Mesothelial cell of epicardium (in vitro differentiated cells): Measurements from ENCODE around the gene LRRC8A. TPM values are rescaled to one million over a fixed set of nuclear protein-coding genes. Genes with fewer than 3 reads are reported as not detected.
"Not testable (repeated sequence)": the region's sequence is repeated elsewhere in the genome, so short reads cannot be mapped to it uniquely, and the experiment has no call there.

Experiments
- DNase-seq, 2 experiments: peaks; one replicate each; pipeline ENCODE4 v3.0.0; 2021; ENCODE audit warnings: low spot score in 2 of 2; ENCODE audit not compliant: unreplicated experiment in 2 of 2
- H3K27ac Mint-ChIP-seq: 2 replicates; pipeline ENCODE4 v1.8.0; 2021; ENCODE audit warnings: mixed read lengths
- H3K27me3 Mint-ChIP-seq: 2 replicates; pipeline ENCODE4 v1.8.0; 2021; ENCODE audit warnings: low read depth, mixed read lengths
- H3K36me3 Mint-ChIP-seq: 2 replicates; pipeline ENCODE4 v1.8.0; 2021; ENCODE audit warnings: mixed read lengths
- H3K4me1 Mint-ChIP-seq: 2 replicates; pipeline ENCODE4 v1.8.0; 2021; ENCODE audit warnings: mixed read lengths
- H3K4me3 Mint-ChIP-seq: 2 replicates; pipeline ENCODE4 v1.8.0; 2021; ENCODE audit warnings: mild to moderate bottlenecking, moderate library complexity, mixed read lengths
- H3K9me3 Mint-ChIP-seq: 2 replicates; pipeline ENCODE4 v1.8.0; 2021; ENCODE audit warnings: mixed read lengths
- total RNA-seq: library from RNA; stranded (reverse); gene quantifications from 3 replicates; pipeline ENCODE4 v1.2.1, GENCODE V29; 2021
- TF ChIP-seq, protein P1 (sequence below): fragments of 200-600 bp; sonication (generic); IDR thresholded peaks from one replicate; pipeline ENCODE4 v1.5.0; 2021; ENCODE audit warnings: antibody characterized with exemption; ENCODE audit not compliant: unreplicated experiment

LRRC8A gene
- total RNA-seq, 1 donor from 2014 or later, result 35.9 TPM

DNA sequence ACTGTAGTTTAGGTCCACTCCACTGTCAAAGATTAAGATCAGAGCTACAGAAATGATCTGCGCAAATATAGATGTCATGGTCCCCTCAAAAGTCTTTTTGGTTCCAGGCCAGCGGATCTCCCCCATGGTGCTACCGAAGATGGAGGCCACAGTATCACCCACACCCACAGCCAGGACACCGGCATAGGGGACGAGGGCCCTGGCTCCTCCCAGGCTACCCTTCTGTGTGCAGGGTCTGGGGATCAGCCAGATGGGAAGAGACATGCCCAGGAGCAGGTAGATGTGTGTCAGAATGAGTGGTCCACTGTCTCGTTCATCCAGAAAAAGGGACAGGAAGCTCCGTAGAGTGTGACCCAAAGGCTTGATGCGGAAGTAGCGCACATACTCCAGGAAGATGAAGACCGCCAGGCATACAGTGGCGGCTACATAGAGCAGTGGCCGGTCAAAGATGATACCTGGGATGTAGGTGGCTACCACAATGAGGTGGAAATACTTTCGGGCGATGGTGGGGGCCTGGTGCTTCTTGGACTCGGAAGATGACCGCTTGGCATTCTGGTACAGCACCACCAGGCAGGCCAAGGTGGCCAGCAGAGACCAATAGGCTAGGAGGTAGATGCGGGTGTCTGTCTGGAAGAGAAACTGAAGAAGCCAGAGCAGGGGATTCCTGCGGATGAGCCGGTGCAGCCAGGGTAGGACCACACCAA lies 64.0 kb downstream of the LRRC8A start:
- H3K4me1 Mint-ChIP-seq, result peaks cover 19% of the 10 kb centered on the region
- no peak for DNase-seq

DNA sequence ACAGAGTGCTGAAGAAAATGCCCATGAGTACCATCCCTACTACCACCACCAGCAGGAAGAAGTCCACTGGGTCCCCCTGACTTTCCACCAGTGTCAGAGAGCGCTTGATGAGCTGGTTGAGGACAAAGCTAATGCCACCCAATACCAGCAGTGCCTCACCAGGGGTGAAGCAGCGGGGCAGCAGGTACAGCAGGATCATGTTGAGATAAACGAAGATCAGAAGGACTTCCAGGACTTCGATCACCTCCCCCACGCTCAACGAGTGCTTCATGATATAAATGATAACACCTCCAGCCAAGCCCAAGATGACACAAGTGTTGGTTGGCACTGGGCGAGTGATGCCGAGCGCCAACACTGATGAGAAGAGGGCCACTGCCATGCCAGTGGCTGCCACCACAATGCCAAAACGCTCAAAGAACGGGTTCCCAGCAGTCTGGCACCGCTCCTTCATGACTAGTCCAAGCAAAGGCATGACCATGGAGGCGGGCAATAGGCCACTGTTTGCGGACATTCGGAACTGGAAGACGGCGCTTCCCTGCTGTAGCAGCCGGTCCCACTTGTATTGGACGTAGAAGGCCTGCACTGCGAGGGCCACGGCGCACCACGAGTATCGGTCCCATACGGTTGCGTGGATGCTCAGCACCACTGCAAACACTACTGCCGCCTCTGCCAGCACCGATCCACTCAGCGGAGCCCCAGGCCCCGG lies 64.8 kb downstream of the LRRC8A start:
- no peak for DNase-seq
- peaks cover 9% of the 10 kb centered on the region for H3K36me3 Mint-ChIP-seq
- peak overlapping the region; percentile 93 for H3K4me3 Mint-ChIP-seq
- no peaks in the 10 kb centered on the region for H3K27me3 Mint-ChIP-seq
- TF ChIP-seq, protein P1, sequence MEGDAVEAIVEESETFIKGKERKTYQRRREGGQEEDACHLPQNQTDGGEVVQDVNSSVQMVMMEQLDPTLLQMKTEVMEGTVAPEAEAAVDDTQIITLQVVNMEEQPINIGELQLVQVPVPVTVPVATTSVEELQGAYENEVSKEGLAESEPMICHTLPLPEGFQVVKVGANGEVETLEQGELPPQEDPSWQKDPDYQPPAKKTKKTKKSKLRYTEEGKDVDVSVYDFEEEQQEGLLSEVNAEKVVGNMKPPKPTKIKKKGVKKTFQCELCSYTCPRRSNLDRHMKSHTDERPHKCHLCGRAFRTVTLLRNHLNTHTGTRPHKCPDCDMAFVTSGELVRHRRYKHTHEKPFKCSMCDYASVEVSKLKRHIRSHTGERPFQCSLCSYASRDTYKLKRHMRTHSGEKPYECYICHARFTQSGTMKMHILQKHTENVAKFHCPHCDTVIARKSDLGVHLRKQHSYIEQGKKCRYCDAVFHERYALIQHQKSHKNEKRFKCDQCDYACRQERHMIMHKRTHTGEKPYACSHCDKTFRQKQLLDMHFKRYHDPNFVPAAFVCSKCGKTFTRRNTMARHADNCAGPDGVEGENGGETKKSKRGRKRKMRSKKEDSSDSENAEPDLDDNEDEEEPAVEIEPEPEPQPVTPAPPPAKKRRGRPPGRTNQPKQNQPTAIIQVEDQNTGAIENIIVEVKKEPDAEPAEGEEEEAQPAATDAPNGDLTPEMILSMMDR, result no peak
- no peaks in the 10 kb centered on the region for H3K9me3 Mint-ChIP-seq
- peaks cover 19% of the 10 kb centered on the region for H3K4me1 Mint-ChIP-seq
- peak overlapping the region; percentile 97 for H3K27ac Mint-ChIP-seq

More for the DNA sequence above, 64.0 kb downstream of the LRRC8A start:
- H3K4me3 Mint-ChIP-seq, result peak overlapping the region; percentile 93
- H3K9me3 Mint-ChIP-seq, result no peaks in the 10 kb centered on the region
- H3K27ac Mint-ChIP-seq, result peak overlapping the region; percentile 57
- no peaks in the 10 kb centered on the region for H3K27me3 Mint-ChIP-seq
- TF ChIP-seq, protein P1, result no peak
- H3K36me3 Mint-ChIP-seq, result peaks cover 7% of the 10 kb centered on the region

DNA sequence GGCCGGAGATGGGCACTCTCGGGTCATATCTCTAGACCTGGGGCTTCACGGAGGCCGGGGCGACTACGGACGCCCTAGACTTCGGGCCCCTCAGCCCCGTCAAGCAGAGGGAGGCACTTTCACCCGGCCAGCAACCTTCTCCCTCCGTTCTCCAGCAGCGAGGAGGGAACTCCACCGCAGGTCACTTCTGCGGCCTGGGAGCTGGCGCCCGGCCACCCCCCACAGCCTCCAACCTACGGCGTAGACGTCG lies 65.3 kb downstream of the LRRC8A start:
- Mint-ChIP-seq H3K9me3 (no peaks in the 10 kb centered on the region), H3K27ac (peak overlapping the region; percentile 97), H3K4me3 (peak overlapping the region; percentile 93), H3K4me1 (peaks cover 19% of the 10 kb centered on the region), H3K36me3 (peaks cover 9% of the 10 kb centered on the region), H3K27me3 (no peaks in the 10 kb centered on the region)
- no peak for DNase-seq
- TF ChIP-seq, protein P1, result no peak

DNA sequence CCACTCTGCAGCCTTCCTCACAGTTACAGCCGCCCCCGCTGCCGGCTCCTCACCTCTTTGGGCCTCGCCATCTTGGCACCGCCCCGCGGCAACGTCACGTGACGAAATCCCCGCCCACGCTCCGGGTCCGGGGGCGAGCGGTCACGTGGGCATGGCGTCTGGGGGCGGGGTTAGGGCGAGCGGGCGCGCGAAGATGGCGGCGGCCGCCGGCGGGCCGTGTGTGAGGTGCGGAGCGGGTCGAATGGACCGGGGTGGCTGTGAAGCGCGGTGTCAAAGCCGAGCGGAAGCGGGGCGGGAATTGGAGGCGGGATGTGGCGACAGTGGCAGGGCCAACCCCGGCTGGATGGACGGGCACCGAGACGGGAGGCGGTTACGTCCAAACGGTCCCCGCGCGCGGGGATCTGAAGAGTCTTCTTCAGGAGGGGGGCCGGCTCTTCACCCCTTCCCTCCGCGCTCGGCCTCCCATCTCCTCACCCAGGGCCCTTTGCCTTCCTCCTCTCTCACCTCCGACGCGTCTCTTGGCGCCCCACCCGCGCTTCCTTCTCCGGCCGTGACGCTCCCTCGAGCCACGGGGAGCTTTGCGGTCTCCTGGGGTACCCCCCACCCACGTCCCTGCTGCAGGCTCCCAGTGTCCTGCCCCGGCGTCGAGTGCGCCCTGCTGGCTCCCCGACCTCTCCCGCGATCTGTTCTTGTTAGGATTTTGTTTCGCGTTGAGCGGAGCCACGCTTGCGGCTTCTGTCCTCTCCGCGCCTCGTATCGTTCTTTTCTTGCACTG lies 65.8 kb downstream of the LRRC8A start, which contains the start of the genes DOLK and NUP188:
Gene DOLK, minus strand, starts transcription at position 77 of the 775 bp plus-strand sequence. CDS start 300 bp downstream, outside the sequence.
Gene NUP188, plus strand, starts transcription at position 173 of the 775 bp plus-strand sequence. Its CDS starts 21 bp downstream, at position 194.
- no peaks in the 10 kb centered on the region for H3K27me3 Mint-ChIP-seq
- no peaks in the 10 kb centered on the region for H3K9me3 Mint-ChIP-seq
- H3K27ac Mint-ChIP-seq, result peak within 1 kb of the TSS; percentile 97
- DNase-seq, result peak; percentile 98 to 100
- H3K36me3 Mint-ChIP-seq, result peaks cover 11% of the 10 kb centered on the region
- peak within 1 kb of the TSS; percentile 93 for H3K4me3 Mint-ChIP-seq
- TF ChIP-seq, protein P1, result no peak
- peaks cover 19% of the 10 kb centered on the region for H3K4me1 Mint-ChIP-seq

DNA sequence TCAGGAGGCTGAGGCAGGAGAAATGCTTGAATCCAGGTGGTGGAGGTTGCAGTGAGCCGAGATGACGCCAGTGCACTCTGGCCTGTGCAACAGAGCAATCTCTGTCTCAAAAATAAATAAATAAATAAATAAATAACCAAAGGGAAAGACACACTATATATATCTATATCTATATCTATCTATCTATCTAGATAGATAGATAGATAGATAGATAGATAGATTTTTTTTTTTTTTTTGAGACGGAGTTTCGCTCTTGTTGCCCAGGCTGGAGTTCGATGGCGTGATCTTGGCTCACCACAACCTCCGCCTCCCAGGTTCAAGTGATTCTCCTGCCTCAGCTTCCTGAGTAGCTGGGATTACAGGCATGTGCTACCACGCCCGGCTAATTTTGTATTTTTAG lies 79.5 kb downstream of the LRRC8A start:
- H3K4me3 Mint-ChIP-seq, DNase-seq, H3K27me3 Mint-ChIP-seq, H3K27ac Mint-ChIP-seq, H3K4me1 Mint-ChIP-seq, H3K9me3 Mint-ChIP-seq: not testable (repeated sequence)
- H3K36me3 Mint-ChIP-seq, result peaks cover 10% of the 10 kb centered on the region

Other genes with a start within 250 kb of the LRRC8A start
- 35.2 to 38.3 TPM (median 37.2 TPM) in 3 replicates for gene DYNC2I2, start 225.3 kb upstream of the LRRC8A start, total RNA-seq
- 443 to 471 TPM (median 467 TPM) in 3 replicates for gene SET, start 192.9 kb upstream of the LRRC8A start, total RNA-seq
- 5.2 to 6.6 TPM (median 5.9 TPM) in 3 replicates for gene PKN3, start 179.6 kb upstream of the LRRC8A start, total RNA-seq
- gene ZDHHC12, start 158.0 kb upstream of the LRRC8A start, total RNA-seq, result 20.7 to 22.6 TPM (median 21.6 TPM) in 3 replicates
- 37.2 to 39.0 TPM (median 38.7 TPM) in 3 replicates for gene ZER1, start 110.2 kb upstream of the LRRC8A start, total RNA-seq
- gene TBC1D13, start 94.9 kb upstream of the LRRC8A start, total RNA-seq, result 34.9 to 37.8 TPM (median 35.4 TPM) in 3 replicates
- gene ENDOG, start 63.6 kb upstream of the LRRC8A start, total RNA-seq, result 9.8 to 10.4 TPM (median 10.1 TPM) in 3 replicates
- gene SPOUT1, start 52.3 kb upstream of the LRRC8A start, total RNA-seq, result 34.6 to 44.8 TPM (median 38.1 TPM) in 3 replicates
- gene KYAT1, start 183 bp upstream of the LRRC8A start, total RNA-seq, result 6.6 to 9.2 TPM (median 8.0 TPM) in 3 replicates
- 22.2 to 25.4 TPM (median 24.3 TPM) in 3 replicates for gene PHYHD1, start 38.8 kb downstream of the LRRC8A start, total RNA-seq
- gene DOLK, start 65.5 kb downstream of the LRRC8A start, total RNA-seq, result 16.7 to 17.0 TPM (median 16.9 TPM) in 3 replicates
- 49.5 to 56.6 TPM (median 51.7 TPM) in 3 replicates for gene NUP188, start 65.6 kb downstream of the LRRC8A start, total RNA-seq
- 173 to 174 TPM (median 174 TPM) in 3 replicates for gene SH3GLB2, start 146.2 kb downstream of the LRRC8A start, total RNA-seq
- gene MIGA2, start 154.5 kb downstream of the LRRC8A start, total RNA-seq, result 36.1 to 37.9 TPM (median 36.2 TPM) in 3 replicates
- gene DOLPP1, start 199.0 kb downstream of the LRRC8A start, total RNA-seq, result 16.9 to 21.5 TPM (median 20.0 TPM) in 3 replicates
- 26.4 to 27.6 TPM (median 26.4 TPM) in 3 replicates for gene CRAT, start 228.7 kb downstream of the LRRC8A start, total RNA-seq
- gene PTPA, start 229.3 kb downstream of the LRRC8A start, total RNA-seq, result 157 to 164 TPM (median 160 TPM) in 3 replicates